ENCODE measurements around the gene CBLC.

DNA sequence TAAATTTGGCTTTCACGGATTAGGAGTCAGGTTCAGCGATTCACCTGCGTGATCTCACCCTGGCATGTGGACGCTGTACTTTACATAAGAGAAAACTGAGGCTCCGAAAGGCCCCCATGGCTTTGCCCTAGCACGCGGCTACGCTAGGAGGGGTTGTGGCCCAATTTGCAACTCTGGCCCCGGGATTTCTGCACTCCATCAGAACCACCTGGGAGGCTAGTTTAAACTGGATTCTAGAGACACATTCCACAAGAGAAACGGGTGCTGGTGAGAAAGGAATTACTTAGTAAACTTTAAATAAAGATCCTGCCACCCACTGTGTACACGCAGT is 23.0 kb upstream of the CBLC start:
- TF ChIP-seq, protein P1, sequence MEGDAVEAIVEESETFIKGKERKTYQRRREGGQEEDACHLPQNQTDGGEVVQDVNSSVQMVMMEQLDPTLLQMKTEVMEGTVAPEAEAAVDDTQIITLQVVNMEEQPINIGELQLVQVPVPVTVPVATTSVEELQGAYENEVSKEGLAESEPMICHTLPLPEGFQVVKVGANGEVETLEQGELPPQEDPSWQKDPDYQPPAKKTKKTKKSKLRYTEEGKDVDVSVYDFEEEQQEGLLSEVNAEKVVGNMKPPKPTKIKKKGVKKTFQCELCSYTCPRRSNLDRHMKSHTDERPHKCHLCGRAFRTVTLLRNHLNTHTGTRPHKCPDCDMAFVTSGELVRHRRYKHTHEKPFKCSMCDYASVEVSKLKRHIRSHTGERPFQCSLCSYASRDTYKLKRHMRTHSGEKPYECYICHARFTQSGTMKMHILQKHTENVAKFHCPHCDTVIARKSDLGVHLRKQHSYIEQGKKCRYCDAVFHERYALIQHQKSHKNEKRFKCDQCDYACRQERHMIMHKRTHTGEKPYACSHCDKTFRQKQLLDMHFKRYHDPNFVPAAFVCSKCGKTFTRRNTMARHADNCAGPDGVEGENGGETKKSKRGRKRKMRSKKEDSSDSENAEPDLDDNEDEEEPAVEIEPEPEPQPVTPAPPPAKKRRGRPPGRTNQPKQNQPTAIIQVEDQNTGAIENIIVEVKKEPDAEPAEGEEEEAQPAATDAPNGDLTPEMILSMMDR (IDR thresholded peaks at IDR 0.05), result no peak
- TF ChIP-seq POLR2A (IDR thresholded peaks at IDR 0.05), result no peak
